GM18507 (cell line): ENCODE results near the gene HIPK1.
A peak's percentile ranks its signal among the peaks of the same experiment; 100 is the strongest.

Source experiments
- DNase-seq: peaks from one replicate; pipeline ENCODE4 v3.0.0; 2011; ENCODE audit warnings: low read depth; ENCODE audit not compliant: insufficient read length; ENCODE audit errors: extremely low spot score
- FAIRE-seq: peaks from 2 replicates; lab custom pipeline; 2011; peaks lifted over from hg19 to GRCh38; lab: Jason Lieb, UNC

Gene HIPK1

GRCh38 chr1:113976609-113977278 is 47.6 kb downstream of the HIPK1 start:
- peak; percentile 38 for FAIRE-seq
- no peak for DNase-seq

- FAIRE-seq (no peak), DNase-seq (no peak)
Measured at GRCh38 chr1:113977906-113978305, 48.8 kb downstream of the HIPK1 start.

GRCh38 chr1:113978863-113979702 is 50.0 kb downstream of the HIPK1 start, which contains the start of gene OLFML3:
OLFML3 (plus strand) TSS chr1:113979474; CDS start chr1:113979517, 43 bp downstream.
- FAIRE-seq (peak; percentile 61), DNase-seq (peak; percentile 26)

- DNase-seq (no peak), FAIRE-seq (no peak)
Measured at GRCh38 chr1:113980110-113980509, 51.0 kb downstream of the HIPK1 start.

- FAIRE-seq (no peak), DNase-seq (no peak)
Measured at GRCh38 chr1:113981962-113982931, 53.1 kb downstream of the HIPK1 start.

- FAIRE-seq: no peak
Measured at GRCh38 chr1:113982949-113983348, 53.8 kb downstream of the HIPK1 start.

GRCh38 chr1:113983391-113983790 is 54.3 kb downstream of the HIPK1 start:
- DNase-seq: no peak
- no peak for FAIRE-seq

More at GRCh38 chr1:113982949-113983348, 53.8 kb downstream of the HIPK1 start:
- no peak for DNase-seq

- no peak for DNase-seq
- FAIRE-seq: no peak
Measured at GRCh38 chr1:113983826-113984225, 54.7 kb downstream of the HIPK1 start.

GRCh38 chr1:113984710-113985109 is 55.6 kb downstream of the HIPK1 start:
- DNase-seq (no peak), FAIRE-seq (no peak)

- no peak for DNase-seq
- no peak for FAIRE-seq
Measured at GRCh38 chr1:113986802-113987201, 57.7 kb downstream of the HIPK1 start.

GRCh38 chr1:113987259-113987658 is 58.1 kb downstream of the HIPK1 start:
- FAIRE-seq (no peak), DNase-seq (no peak)

GRCh38 chr1:113990530-113990929 is 61.4 kb downstream of the HIPK1 start:
- no peak for DNase-seq
- no peak for FAIRE-seq

- no peak for FAIRE-seq
- no peak for DNase-seq
Measured at GRCh38 chr1:113990961-113991360, 61.8 kb downstream of the HIPK1 start.

- no peak for DNase-seq
Measured at GRCh38 chr1:113991467-113991997, 62.4 kb downstream of the HIPK1 start.

GRCh38 chr1:113993072-113993471 is 63.9 kb downstream of the HIPK1 start:
- FAIRE-seq: no peak
- DNase-seq: no peak

More at GRCh38 chr1:113991467-113991997, 62.4 kb downstream of the HIPK1 start:
- no peak for FAIRE-seq

- no peak for FAIRE-seq
- DNase-seq: no peak
Measured at GRCh38 chr1:113993766-113994165, 64.6 kb downstream of the HIPK1 start.

GRCh38 chr1:113995382-113995781 is 66.3 kb downstream of the HIPK1 start:
- no peak for DNase-seq
- no peak for FAIRE-seq

GRCh38 chr1:113998361-113998760 is 69.2 kb downstream of the HIPK1 start:
- FAIRE-seq: no peak
- DNase-seq: no peak

GRCh38 chr1:113999233-113999632 is 70.1 kb downstream of the HIPK1 start:
- no peak for DNase-seq
- no peak for FAIRE-seq
